Muscle layer of colon (tissue), 2 donors: ENCODE results near the gene KCNIP3.

Experiments used
- H3K27ac ChIP-seq: one replicate; pipeline ENCODE4 v1.7.0; 2013; ENCODE audit warnings: low read depth, mild to moderate bottlenecking, low read length, moderate library complexity
- H3K27me3 ChIP-seq, 2 donors: one replicate each; pipeline ENCODE4 v1.7.0; 2013; ENCODE audit warnings: low read length in 2 of 2, mild to moderate bottlenecking in 2 of 2; ENCODE audit not compliant: insufficient read depth in 2 of 2, control insufficient read depth in 1 of 2
- H3K36me3 ChIP-seq: one replicate; pipeline ENCODE4 v1.7.0; 2013; ENCODE audit warnings: mild to moderate bottlenecking, low read length; ENCODE audit not compliant: insufficient read depth
- H3K4me1 ChIP-seq: one replicate; pipeline ENCODE4 v1.7.0; 2013; ENCODE audit warnings: mild to moderate bottlenecking, low read length; ENCODE audit not compliant: insufficient read depth
- H3K4me3 ChIP-seq, 2 donors: one replicate each; pipeline ENCODE4 v1.7.0; 2013; ENCODE audit warnings: low read length in 2 of 2, low read depth in 1 of 2, mild to moderate bottlenecking in 1 of 2, moderate library complexity in 1 of 2
- H3K9ac ChIP-seq: one replicate; pipeline ENCODE4 v1.7.0; 2013; ENCODE audit warnings: low read length
- H3K9me3 ChIP-seq: one replicate; pipeline ENCODE4 v1.7.0; 2013; ENCODE audit warnings: mild to moderate bottlenecking, low read length
- donor health status: abdominal sarcoma.
- donor health status: Adenocarcinoma of cecum.

Gene KCNIP3

DNA sequence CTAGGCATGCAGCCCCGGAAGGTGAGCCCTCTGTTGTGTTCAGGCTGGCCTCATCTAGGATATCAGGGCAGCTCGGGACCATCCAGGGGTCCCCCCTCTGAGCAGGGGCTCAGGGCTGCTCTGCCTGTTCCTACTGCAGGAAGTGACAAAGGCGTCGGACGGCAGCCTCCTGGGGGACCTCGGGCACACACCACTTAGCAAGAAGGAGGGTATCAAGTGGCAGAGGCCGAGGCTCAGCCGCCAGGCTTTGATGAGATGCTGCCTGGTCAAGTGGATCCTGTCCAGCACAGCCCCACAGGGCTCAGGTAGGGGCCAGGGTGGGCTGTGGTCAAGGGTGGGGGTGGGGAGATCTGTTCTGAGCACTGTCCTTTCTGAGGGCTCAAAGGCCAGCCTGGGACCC is 13.1 kb downstream of the KCNIP3 start:
- no peaks in the 10 kb centered on the region for H3K27me3 ChIP-seq
- no peak overlapping the region for H3K4me3 ChIP-seq
- H3K4me1 ChIP-seq: no peaks in the 10 kb centered on the region
- no peak overlapping the region for H3K9ac ChIP-seq
- no peaks in the 10 kb centered on the region for H3K9me3 ChIP-seq
- H3K27ac ChIP-seq: no peak overlapping the region
- H3K36me3 ChIP-seq: no peaks in the 10 kb centered on the region

DNA sequence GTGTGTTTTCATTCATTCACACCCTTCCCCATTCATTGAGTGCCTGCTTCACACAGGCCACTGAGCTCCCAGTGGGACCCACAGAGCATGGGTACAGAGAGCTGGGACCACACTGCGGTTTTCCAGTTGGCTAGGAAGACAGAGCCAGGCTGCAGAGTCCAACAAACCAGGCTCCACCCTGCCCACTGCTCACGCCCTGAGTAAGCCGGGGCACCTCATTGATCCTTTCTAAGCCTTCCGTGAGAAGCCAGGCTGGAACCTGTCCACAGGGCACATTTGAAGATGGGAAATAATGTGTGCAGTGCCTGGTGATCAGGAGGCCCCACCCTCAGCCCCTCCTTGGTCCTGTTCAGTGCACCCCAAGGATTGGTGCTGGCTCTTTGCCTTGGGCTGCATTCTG is 13.5 kb downstream of the KCNIP3 start:
- Histone ChIP-seq H3K9me3 (no peaks in the 10 kb centered on the region), H3K36me3 (no peaks in the 10 kb centered on the region), H3K27me3 (no peaks in the 10 kb centered on the region), H3K9ac (no peak overlapping the region), H3K4me3 (no peak overlapping the region), H3K4me1 (no peaks in the 10 kb centered on the region), H3K27ac (no peak overlapping the region)

- Histone ChIP-seq H3K4me3 (no peak overlapping the region), H3K9ac (no peak overlapping the region), H3K4me1 (no peaks in the 10 kb centered on the region), H3K27ac (no peak overlapping the region), H3K9me3 (no peaks in the 10 kb centered on the region), H3K36me3 (no peaks in the 10 kb centered on the region), H3K27me3 (no peaks in the 10 kb centered on the region)
These were observed 14.8 kb downstream of the KCNIP3 start for GRCh38 chr2:95311815-95312542.

- no peak overlapping the region for H3K9ac ChIP-seq
- no peak overlapping the region for H3K27ac ChIP-seq
These were observed 15.5 kb downstream of the KCNIP3 start for GRCh38 chr2:95312543-95313201.

DNA sequence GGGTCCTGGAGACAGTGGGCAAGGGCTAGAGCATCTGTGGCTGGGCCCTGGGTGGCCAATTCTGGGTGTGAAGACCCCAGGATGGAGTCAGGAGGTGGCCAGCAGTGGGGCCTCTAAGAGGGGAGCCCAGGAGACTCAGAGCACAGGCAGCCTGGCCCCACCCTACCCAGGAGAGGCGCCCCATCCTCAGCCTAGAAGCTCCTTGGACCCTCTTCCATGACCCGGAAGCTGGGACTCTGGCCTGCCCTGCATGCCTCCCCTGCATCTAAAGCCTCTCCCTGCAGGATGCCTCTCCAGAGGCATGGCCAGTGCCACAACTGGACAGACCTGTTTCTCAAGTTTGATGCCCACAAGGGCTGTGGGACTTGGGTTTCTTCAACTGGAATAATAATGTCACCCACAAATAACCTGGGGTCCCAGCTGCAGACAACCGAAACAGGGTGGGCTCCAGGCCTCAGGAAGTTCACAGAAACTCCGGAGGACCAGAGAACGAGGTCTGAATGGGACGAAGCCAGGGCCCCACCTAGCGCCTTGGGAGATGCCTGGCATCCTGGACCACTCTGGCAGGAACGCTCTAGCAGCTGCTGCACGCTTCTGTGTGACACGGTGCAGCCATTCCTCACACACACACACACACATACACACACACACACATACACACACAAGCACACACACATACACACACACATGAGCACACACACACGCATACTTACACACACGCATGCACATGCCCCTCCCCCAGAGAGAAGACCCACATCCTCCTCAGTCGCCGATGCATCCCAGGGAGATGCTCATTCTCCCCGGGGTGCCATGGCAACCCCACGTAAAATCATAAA is 16.4 kb downstream of the KCNIP3 start:
- Histone ChIP-seq H3K4me1 (no peaks in the 10 kb centered on the region), H3K9ac (no peak overlapping the region), H3K9me3 (no peaks in the 10 kb centered on the region), H3K4me3 (no peak overlapping the region), H3K36me3 (no peaks in the 10 kb centered on the region), H3K27ac (no peak overlapping the region), H3K27me3 (no peaks in the 10 kb centered on the region)

More at GRCh38 chr2:95312543-95313201, 15.5 kb downstream of the KCNIP3 start:
- H3K27me3 ChIP-seq: no peaks in the 10 kb centered on the region
- H3K9me3 ChIP-seq: no peaks in the 10 kb centered on the region
- H3K4me3 ChIP-seq: no peak overlapping the region
- H3K4me1 ChIP-seq: no peaks in the 10 kb centered on the region
- H3K36me3 ChIP-seq: no peaks in the 10 kb centered on the region

DNA sequence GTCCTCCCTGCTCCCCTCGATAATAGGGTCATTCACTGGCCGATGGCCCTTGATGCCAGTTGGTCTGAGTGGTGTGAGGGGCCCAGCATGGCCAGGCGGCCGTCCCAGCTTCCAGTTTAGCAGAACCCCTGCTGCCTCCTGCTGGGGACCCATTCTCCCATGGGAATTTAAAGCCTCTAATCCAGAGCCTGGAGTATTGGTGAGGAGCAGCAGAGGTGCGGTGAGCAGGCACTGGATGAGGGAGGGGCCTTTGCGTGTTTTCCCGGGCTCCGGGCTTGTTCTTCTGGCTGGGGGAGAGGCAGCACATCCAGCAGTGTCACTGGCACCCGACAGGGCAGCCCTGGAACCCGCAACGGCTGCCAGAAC is 17.4 kb downstream of the KCNIP3 start:
- H3K4me3 ChIP-seq: no peak overlapping the region

GRCh38 chr2:95314964-95315611 is 17.9 kb downstream of the KCNIP3 start:
- H3K4me1 ChIP-seq: no peaks in the 10 kb centered on the region
- H3K27ac ChIP-seq: no peak overlapping the region
- H3K27me3 ChIP-seq: no peaks in the 10 kb centered on the region
- H3K9ac ChIP-seq: no peak overlapping the region
- no peaks in the 10 kb centered on the region for H3K9me3 ChIP-seq
- no peak overlapping the region for H3K4me3 ChIP-seq
- H3K36me3 ChIP-seq: no peaks in the 10 kb centered on the region

More for the DNA sequence above, 17.4 kb downstream of the KCNIP3 start:
- Histone ChIP-seq H3K9ac (no peak overlapping the region), H3K36me3 (no peaks in the 10 kb centered on the region), H3K27me3 (no peaks in the 10 kb centered on the region), H3K27ac (no peak overlapping the region), H3K9me3 (no peaks in the 10 kb centered on the region), H3K4me1 (no peaks in the 10 kb centered on the region)

GRCh38 chr2:95315801-95316411 is 18.8 kb downstream of the KCNIP3 start:
- Histone ChIP-seq H3K4me3 (no peak overlapping the region), H3K9ac (no peak overlapping the region), H3K36me3 (no peaks in the 10 kb centered on the region), H3K4me1 (no peaks in the 10 kb centered on the region), H3K27ac (no peak overlapping the region), H3K9me3 (no peaks in the 10 kb centered on the region), H3K27me3 (no peaks in the 10 kb centered on the region)

GRCh38 chr2:95316466-95317122 is 19.4 kb downstream of the KCNIP3 start:
- H3K36me3 ChIP-seq: no peaks in the 10 kb centered on the region
- no peak overlapping the region for H3K4me3 ChIP-seq
- H3K9ac ChIP-seq: no peak overlapping the region
- H3K4me1 ChIP-seq: no peaks in the 10 kb centered on the region
- no peaks in the 10 kb centered on the region for H3K27me3 ChIP-seq
- H3K9me3 ChIP-seq: no peaks in the 10 kb centered on the region
- no peak overlapping the region for H3K27ac ChIP-seq

- Histone ChIP-seq H3K4me1 (no peaks in the 10 kb centered on the region), H3K9ac (no peak overlapping the region)
These were observed 20.0 kb downstream of the KCNIP3 start for GRCh38 chr2:95317123-95317500.

More at GRCh38 chr2:95317123-95317500, 20.0 kb downstream of the KCNIP3 start:
- Histone ChIP-seq H3K9me3 (no peaks in the 10 kb centered on the region), H3K4me3 (no peak overlapping the region), H3K27me3 (no peaks in the 10 kb centered on the region), H3K27ac (no peak overlapping the region), H3K36me3 (no peaks in the 10 kb centered on the region)
